IMR-90 (cell line): Measurements from ENCODE around the gene PRLR. TPM values are rescaled to one million over a fixed set of nuclear protein-coding genes. Genes with fewer than 3 reads are reported as not detected.
A peak's percentile ranks its signal among the peaks of the same experiment; 100 is the strongest.

Experiments
- ATAC-seq: fragments of 200-7000 bp; cut with Tn5 transposase; 2 replicates; pipeline ENCODE4 v1.9.1; 2020; ENCODE audit warnings: low read depth, mild to moderate bottlenecking, moderate library complexity
- BruUV-seq: library from RNA; stranded (reverse); fragments of 400-500 nt; replicated peaks from 2 replicates; lab custom pipeline; 2021; lab: Mats Ljungman, UMichigan
- CTCF ChIA-PET: fragments of 300-600 bp; formaldehyde crosslinking; extraction: SDS; loops from one replicate; lab custom pipeline; 2021; ENCODE audit warnings: antibody characterized with exemption; lab: Yijun Ruan, JAX
- POLR2A ChIA-PET: fragments of 300-600 bp; sonication (Branson Sonifier 250); formaldehyde crosslinking; loops from one replicate; lab custom pipeline; 2022; ENCODE audit warnings: antibody characterized with exemption; ENCODE audit not compliant: unreplicated experiment; lab: Charles Lee
- DNase-seq: peaks from one replicate; pipeline ENCODE4 v3.0.0; 2013
- H2AFZ ChIP-seq: replicated peaks from 2 replicates; pipeline ENCODE3; 2013; ENCODE audit warnings: low read length, mild to moderate bottlenecking; ENCODE audit not compliant: poor library complexity
- H2AK5ac ChIP-seq: 2 replicates; pipeline ENCODE4 v1.6.1; 2013; ENCODE audit warnings: low read depth, low read length, inconsistent platforms
- H2AK9ac ChIP-seq: replicated peaks from 2 replicates; pipeline ENCODE3; 2013; ENCODE audit warnings: mild to moderate bottlenecking, low read depth, low read length, moderate library complexity; ENCODE audit not compliant: poor library complexity
- H2BK120ac ChIP-seq: 2 replicates; pipeline ENCODE4 v1.6.1; 2013; ENCODE audit warnings: low read depth, low read length, inconsistent platforms
- H2BK15ac ChIP-seq: 3 replicates; pipeline ENCODE4 v1.6.1; 2013; ENCODE audit warnings: low read depth, low read length, inconsistent platforms
- H2BK20ac ChIP-seq: 2 replicates; pipeline ENCODE4 v1.6.1; 2013; ENCODE audit warnings: low read depth, mild to moderate bottlenecking, inconsistent platforms, low read length, moderate library complexity
- H2BK5ac ChIP-seq: 2 replicates; pipeline ENCODE4 v1.6.1; 2013; ENCODE audit warnings: mild to moderate bottlenecking, low read depth, low read length, inconsistent platforms; ENCODE audit not compliant: poor library complexity, severe bottlenecking
- H3K14ac ChIP-seq: replicated peaks from 2 replicates; pipeline ENCODE4 v1.6.1; 2013; ENCODE audit warnings: low read depth, low read length, inconsistent platforms
- H3K18ac ChIP-seq: 2 replicates; pipeline ENCODE4 v1.6.1; 2013; ENCODE audit warnings: low read depth, low read length, control low read depth
- H3K23ac ChIP-seq: 2 replicates; pipeline ENCODE4 v1.6.1; 2013; ENCODE audit warnings: low read depth, low read length, inconsistent platforms
- H3K27ac ChIP-seq: 2 replicates; pipeline ENCODE4 v1.5.1; 2013; ENCODE audit warnings: mild to moderate bottlenecking, control low read depth, low read length; ENCODE audit not compliant: insufficient read depth
- H3K27me3 ChIP-seq: 2 replicates; pipeline ENCODE4 v1.6.1; 2013; ENCODE audit warnings: low read length; ENCODE audit not compliant: control insufficient read depth, insufficient read depth
- H3K36me3 ChIP-seq: 2 replicates; pipeline ENCODE4 v1.6.1; 2013; ENCODE audit warnings: low read length, mixed read lengths; ENCODE audit not compliant: control insufficient read depth, insufficient read depth
- H3K4ac ChIP-seq: 2 replicates; pipeline ENCODE4 v1.6.1; 2013; ENCODE audit warnings: low read depth, low read length, inconsistent platforms
- H3K4me1 ChIP-seq: 2 replicates; pipeline ENCODE4 v1.6.1; 2013; ENCODE audit warnings: low read length, mixed read lengths; ENCODE audit not compliant: control insufficient read depth, insufficient read depth
- H3K4me2 ChIP-seq: 2 replicates; pipeline ENCODE4 v1.6.1; 2013; ENCODE audit warnings: low read depth, mild to moderate bottlenecking, control low read depth, low read length, moderate library complexity
- H3K4me3 ChIP-seq: 2 replicates; pipeline ENCODE4 v1.5.1; 2013; ENCODE audit warnings: low read depth, mild to moderate bottlenecking, control low read depth, low read length, moderate library complexity; ENCODE audit not compliant: insufficient read depth
- H3K56ac ChIP-seq: 2 replicates; pipeline ENCODE4 v1.6.1; 2013; ENCODE audit warnings: low read length, inconsistent platforms; ENCODE audit not compliant: insufficient read depth; ENCODE audit errors: extremely low read depth
- H3K79me1 ChIP-seq, 2 experiments: 2 replicates each; pipeline ENCODE4 v1.6.1; 2013; ENCODE audit warnings: low read length in 2 of 2, inconsistent platforms in 1 of 2, low read depth in 1 of 2
- H3K9ac ChIP-seq: 2 replicates; pipeline ENCODE4 v1.6.1; 2013; ENCODE audit warnings: low read depth, low read length, control low read depth
- H3K9me1 ChIP-seq: 2 replicates; pipeline ENCODE4 v1.6.1; 2013; ENCODE audit warnings: low read length, inconsistent platforms; ENCODE audit not compliant: insufficient read depth
- H3K9me3 ChIP-seq: 2 replicates; pipeline ENCODE4 v1.6.1; 2013; ENCODE audit warnings: low read length; ENCODE audit not compliant: control insufficient read depth, insufficient read depth
- H4K20me1 ChIP-seq: 2 replicates; pipeline ENCODE4 v1.6.1; 2013; ENCODE audit warnings: low read length, inconsistent platforms; ENCODE audit not compliant: insufficient read depth
- H4K5ac ChIP-seq: 2 replicates; pipeline ENCODE4 v1.6.1; 2013; ENCODE audit warnings: mild to moderate bottlenecking, low read depth, low read length, control low read depth
- H4K8ac ChIP-seq, 2 experiments: 2 replicates each; pipeline ENCODE4 v1.6.1; 2013; ENCODE audit warnings: low read depth in 2 of 2, low read length in 2 of 2, control low read depth in 1 of 2, inconsistent platforms in 1 of 2
- H4K91ac ChIP-seq: 2 replicates; pipeline ENCODE4 v1.6.1; 2013; ENCODE audit warnings: low read depth, low read length, inconsistent platforms; ENCODE audit not compliant: insufficient read depth
- BHLHE40 ChIP-seq: fragments of 150-350 bp; IDR thresholded peaks from 2 replicates; pipeline ENCODE4 v1.6.1; 2016; ENCODE audit warnings: mild to moderate bottlenecking, low read depth, low read length
- CEBPB ChIP-seq: IDR thresholded peaks from 2 replicates; pipeline ENCODE4 v1.6.1; 2012; ENCODE audit warnings: low read depth, low read length, improper control_type of control experiment
- FOS ChIP-seq: fragments of 150-350 bp; IDR thresholded peaks from 2 replicates; pipeline ENCODE4 v1.6.1; 2016; ENCODE audit warnings: low read depth, low read length
- MAFK ChIP-seq: IDR thresholded peaks from 2 replicates; pipeline ENCODE4 v1.6.1; 2012; ENCODE audit warnings: low read depth, low read length, improper control_type of control experiment
- MAZ ChIP-seq: IDR thresholded peaks from 2 replicates; pipeline ENCODE4 v1.6.1; 2012; ENCODE audit warnings: low read depth, mild to moderate bottlenecking, low read length, improper control_type of control experiment, moderate library complexity, borderline replicate concordance
- MXI1 ChIP-seq: IDR thresholded peaks from 2 replicates; pipeline ENCODE4 v1.6.1; 2012; ENCODE audit warnings: low read depth, mild to moderate bottlenecking, low read length, moderate library complexity, borderline replicate concordance
- NFE2L2 ChIP-seq: fragments of 150-350 bp; IDR thresholded peaks from 2 replicates; pipeline ENCODE4 v1.6.1; 2016; ENCODE audit warnings: low read depth, mild to moderate bottlenecking, low read length
- POLR2A ChIP-seq: IDR thresholded peaks from 2 replicates; pipeline ENCODE4 v1.6.1; 2012; ENCODE audit warnings: mild to moderate bottlenecking, low read depth, low read length
- RAD21 ChIP-seq: IDR thresholded peaks from 2 replicates; pipeline ENCODE4 v1.6.1; 2012; ENCODE audit warnings: low read length, improper control_type of control experiment
- RCOR1 ChIP-seq: IDR thresholded peaks from 2 replicates; pipeline ENCODE4 v1.6.1; 2012; ENCODE audit warnings: mild to moderate bottlenecking, low read length, improper control_type of control experiment; ENCODE audit not compliant: insufficient replicate concordance
- RFX5 ChIP-seq: IDR thresholded peaks from 2 replicates; pipeline ENCODE4 v1.8.0; 2012; ENCODE audit warnings: low read depth, mild to moderate bottlenecking, low read length, moderate library complexity
- SMC3 ChIP-seq: fragments of 150-350 bp; IDR thresholded peaks from 2 replicates; pipeline ENCODE4 v1.6.1; 2016; ENCODE audit warnings: low read depth, mild to moderate bottlenecking, antibody characterized with exemption, low read length, moderate library complexity
- WGBS, 2 experiments: methylation state at CpG; one replicate each; pipeline versions ENCODE4 v1.1.5 to v1.1.7; 2013; ENCODE audit warnings: missing lambda C conversion rate in 2 of 2; ENCODE audit not compliant: insufficient read length in 1 of 2; ENCODE audit errors: extremely low coverage in 2 of 2; 5-methylcytosine and 5-hydroxymethylcytosine counted together
- dilution Hi-C: fragments of 300-500 bp; cut with HindIII; formaldehyde crosslinking; loops from one replicate; pipeline ENCODE4 v1.14.3; 2018; ENCODE audit warnings: low sequenced_read_pairs; ENCODE audit not compliant: unreplicated experiment
- in situ Hi-C: fragments of 300-500 bp; cut with MboI; formaldehyde crosslinking; loops from 3 replicates; pipeline ENCODE4 v1.14.3; 2019; ENCODE audit warnings: low sequenced_read_pairs, inconsistent platforms, mixed read lengths
- intact Hi-C: fragments of 100-400 bp; cut with micrococcal nuclease; formaldehyde crosslinking; loops from 2 replicates; pipeline ENCODE4 v1.10.0; 2022
- polyA plus RNA-seq, 3 experiments: library from polyadenylated mRNA; depleted of rRNA; stranded (reverse); fragments of >200 nt; gene quantifications; 2 replicates each; pipeline ENCODE4 v1.2.3, GENCODE V29; 2012; ENCODE audit warnings: low replicate concordance in 1 of 3
- total RNA-seq: library from RNA; depleted of rRNA; stranded (reverse); fragments of >200 nt; gene quantifications from 2 replicates; pipeline ENCODE4 v1.2.3, GENCODE V29; 2012
- TF ChIP-seq, protein P1 (sequence below): conservative IDR thresholded peaks from 2 replicates; pipeline ENCODE4 v1.5.1; 2012; ENCODE audit warnings: mild to moderate bottlenecking, low read depth, low read length, improper control_type of control experiment
- TF ChIP-seq, protein P2 (sequence below): fragments of 150-350 bp; IDR thresholded peaks from 2 replicates; pipeline ENCODE4 v1.6.1; 2016; ENCODE audit warnings: low read depth, mild to moderate bottlenecking, low read length, moderate library complexity, borderline replicate concordance

The PRLR gene
- total and polyA plus RNA-seq, 2 of the 4 experiments (the other 2 are of a cell fraction) = 0.24 to 0.54 TPM

DNA sequence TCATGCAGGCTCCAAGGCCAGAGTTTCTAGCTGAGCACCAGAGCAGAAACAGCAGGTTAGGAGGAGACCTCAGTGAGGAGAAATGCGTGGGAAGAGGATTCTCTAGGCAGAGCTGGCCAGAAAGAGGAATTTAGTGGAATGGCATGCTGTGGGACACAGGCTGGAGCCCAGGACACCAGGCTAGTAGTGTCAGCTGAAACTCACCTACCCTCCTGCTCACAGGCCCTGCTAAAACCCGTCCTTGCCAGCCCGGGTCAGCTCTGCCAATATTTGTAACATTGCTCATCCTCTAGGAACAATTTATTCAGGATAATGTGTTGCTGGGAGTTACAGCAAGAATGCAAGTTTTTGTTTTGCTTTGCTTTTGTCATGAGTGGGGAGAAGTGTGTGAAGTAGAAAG lies 142.3 kb downstream of the PRLR start:
- H3K9ac ChIP-seq = no peak overlapping the region
- H2BK5ac ChIP-seq = no peak overlapping the region
- no peak overlapping the region for H4K91ac ChIP-seq
- dilution Hi-C loops (no loop called here), in situ Hi-C loops (loop anchor here (25.0 kb wide), 1 partner anchor 524 kb away; the partner anchor contains the start of gene SPEF2), intact Hi-C loops (loop anchor here (5.0 to 10.0 kb wide), 5 partner anchors 347 to 697 kb away; partner anchors contain the start of gene SPEF2)
- POLR2A ChIA-PET = no interaction called here
- H2BK15ac ChIP-seq = no peak overlapping the region
- no peaks in the 10 kb centered on the region for H3K36me3 ChIP-seq
- peaks cover 9% of the 10 kb centered on the region for H3K27me3 ChIP-seq
- ATAC-seq (peak; percentile 66), DNase-seq (peak; percentile 28)
- H3K4me2 ChIP-seq = no peak overlapping the region
- no peak overlapping the region for H3K56ac ChIP-seq
- no peak overlapping the region for H3K14ac ChIP-seq
- H3K23ac ChIP-seq = no peak overlapping the region
- no peaks in the 10 kb centered on the region for H3K9me3 ChIP-seq
- H4K8ac ChIP-seq = no peak overlapping the region
- BruUV-seq = no TSS peak
- no CpG with 5 or more reads among the region's 3 CpGs for WGBS, 2 experiments
- H2AFZ ChIP-seq = peak overlapping the region; percentile 4
- H3K9me1 ChIP-seq = no peaks in the 10 kb centered on the region
- no peak overlapping the region for H2AK9ac ChIP-seq
- TF ChIP-seq, protein P1, sequence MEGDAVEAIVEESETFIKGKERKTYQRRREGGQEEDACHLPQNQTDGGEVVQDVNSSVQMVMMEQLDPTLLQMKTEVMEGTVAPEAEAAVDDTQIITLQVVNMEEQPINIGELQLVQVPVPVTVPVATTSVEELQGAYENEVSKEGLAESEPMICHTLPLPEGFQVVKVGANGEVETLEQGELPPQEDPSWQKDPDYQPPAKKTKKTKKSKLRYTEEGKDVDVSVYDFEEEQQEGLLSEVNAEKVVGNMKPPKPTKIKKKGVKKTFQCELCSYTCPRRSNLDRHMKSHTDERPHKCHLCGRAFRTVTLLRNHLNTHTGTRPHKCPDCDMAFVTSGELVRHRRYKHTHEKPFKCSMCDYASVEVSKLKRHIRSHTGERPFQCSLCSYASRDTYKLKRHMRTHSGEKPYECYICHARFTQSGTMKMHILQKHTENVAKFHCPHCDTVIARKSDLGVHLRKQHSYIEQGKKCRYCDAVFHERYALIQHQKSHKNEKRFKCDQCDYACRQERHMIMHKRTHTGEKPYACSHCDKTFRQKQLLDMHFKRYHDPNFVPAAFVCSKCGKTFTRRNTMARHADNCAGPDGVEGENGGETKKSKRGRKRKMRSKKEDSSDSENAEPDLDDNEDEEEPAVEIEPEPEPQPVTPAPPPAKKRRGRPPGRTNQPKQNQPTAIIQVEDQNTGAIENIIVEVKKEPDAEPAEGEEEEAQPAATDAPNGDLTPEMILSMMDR = no peak
- TF ChIP-seq POLR2A (no peak), SMC3 (no peak), NFE2L2 (no peak), CEBPB (no peak), BHLHE40 (no peak), RCOR1 (no peak), RAD21 (no peak), MAFK (no peak), MXI1 (no peak), FOS (no peak), RFX5 (no peak), MAZ (no peak)
- TF ChIP-seq, protein P2, sequence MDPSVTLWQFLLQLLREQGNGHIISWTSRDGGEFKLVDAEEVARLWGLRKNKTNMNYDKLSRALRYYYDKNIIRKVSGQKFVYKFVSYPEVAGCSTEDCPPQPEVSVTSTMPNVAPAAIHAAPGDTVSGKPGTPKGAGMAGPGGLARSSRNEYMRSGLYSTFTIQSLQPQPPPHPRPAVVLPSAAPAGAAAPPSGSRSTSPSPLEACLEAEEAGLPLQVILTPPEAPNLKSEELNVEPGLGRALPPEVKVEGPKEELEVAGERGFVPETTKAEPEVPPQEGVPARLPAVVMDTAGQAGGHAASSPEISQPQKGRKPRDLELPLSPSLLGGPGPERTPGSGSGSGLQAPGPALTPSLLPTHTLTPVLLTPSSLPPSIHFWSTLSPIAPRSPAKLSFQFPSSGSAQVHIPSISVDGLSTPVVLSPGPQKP = no peak
- H3K4me1 ChIP-seq = peaks cover 4% of the 10 kb centered on the region; the same call in 1 of the 2 replicates
- no peak overlapping the region for H2BK20ac ChIP-seq
- no peak overlapping the region for H3K18ac ChIP-seq
- H4K20me1 ChIP-seq = no peaks in the 10 kb centered on the region
- no peak overlapping the region for H3K27ac ChIP-seq
- no peak overlapping the region for H2AK5ac ChIP-seq
- H3K4me3 ChIP-seq = no peak overlapping the region
- H3K4ac ChIP-seq = no peak overlapping the region
- no peaks in the 10 kb centered on the region for H3K79me1 ChIP-seq
- H2BK120ac ChIP-seq = no peak overlapping the region
- H4K5ac ChIP-seq = no peak overlapping the region
- CTCF ChIA-PET = interaction anchor here (0.9 to 2.0 kb wide), 3 partner anchors 96 to 839 kb away, joined by 3 to 7 read pairs (median 3); no protein-coding TSS in a partner anchor
